Limb (tissue), 2 donors: ENCODE results near the gene ANKRD63.

Experiments used
- DNase-seq, 2 donors: peaks; one replicate each; pipeline ENCODE4 v3.0.0-alpha.2; 2016; ENCODE audit errors: extremely low spot score in 2 of 2

The ANKRD63 gene

DNA sequence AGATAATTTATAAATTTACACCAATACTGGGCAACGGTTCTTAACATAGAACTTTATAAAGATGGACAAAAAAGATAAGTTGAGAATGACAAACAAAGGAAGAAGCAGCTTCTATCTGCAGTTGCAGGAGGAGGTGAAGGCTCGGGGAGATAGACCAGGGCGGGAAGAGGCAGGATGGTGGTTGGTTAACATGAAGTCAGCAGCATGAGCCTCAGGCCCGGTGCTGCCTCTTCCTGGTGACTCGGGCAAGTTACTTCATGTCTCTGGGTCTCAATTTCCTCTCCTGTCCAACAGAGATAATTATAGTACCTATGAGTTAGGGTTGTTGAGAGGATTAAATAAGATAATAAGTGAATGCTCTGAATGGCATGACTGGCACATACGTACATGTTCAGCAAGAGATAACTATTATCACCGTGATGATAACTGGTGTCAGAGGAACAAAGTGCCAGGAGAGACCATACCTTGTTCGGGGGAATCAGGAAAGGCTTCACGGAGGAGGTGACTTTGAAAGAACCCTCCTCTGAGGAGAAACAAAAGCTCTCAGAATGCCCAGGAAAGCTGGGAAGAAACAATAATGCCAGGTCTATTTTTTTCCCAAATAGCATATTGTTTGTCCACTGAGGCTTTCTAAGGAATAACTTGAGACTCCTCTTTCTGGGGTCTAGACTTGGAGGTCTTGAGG, 39.6 kb downstream of the ANKRD63 start:
- DNase-seq: no peak

DNA sequence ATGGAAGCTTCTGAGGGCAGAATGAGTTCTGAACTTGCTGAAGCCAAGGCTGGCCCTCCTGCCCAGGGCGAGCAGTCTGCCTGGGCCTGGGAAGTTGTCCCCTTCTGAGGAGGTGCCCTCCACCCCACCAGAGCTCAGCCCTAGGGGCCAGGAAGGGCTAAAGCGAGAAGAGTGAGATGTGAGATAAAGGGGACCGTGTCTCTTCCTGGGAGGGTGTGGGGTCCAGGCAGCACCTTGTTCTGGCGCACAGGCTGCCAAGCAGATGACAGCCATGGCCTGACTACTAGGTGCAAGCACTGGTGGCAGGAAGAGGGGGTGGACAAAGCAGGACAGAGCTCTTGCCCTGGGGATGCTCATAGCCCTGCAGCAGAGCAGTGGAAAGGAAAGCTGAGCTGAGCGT, 40.3 kb downstream of the ANKRD63 start:
- no peak for DNase-seq

DNA sequence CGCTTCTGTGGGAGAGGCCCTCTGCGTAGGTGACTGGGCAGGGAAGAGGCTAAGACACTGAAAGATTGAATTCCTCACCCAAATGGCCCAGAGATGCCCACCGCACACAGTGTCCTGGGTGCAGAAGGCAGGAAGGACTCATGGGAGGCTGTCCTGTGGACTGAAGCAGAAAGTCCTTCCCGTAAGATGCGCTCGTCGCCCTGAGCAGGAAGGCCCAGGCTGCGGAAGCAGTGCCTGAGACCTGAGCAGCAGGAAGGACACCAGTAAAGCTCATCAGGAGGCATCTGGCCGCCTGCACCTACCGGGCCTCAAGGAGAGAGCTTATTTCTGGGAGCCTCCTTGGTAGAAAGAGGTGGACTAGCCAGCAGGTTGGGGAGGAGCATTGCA, 40.7 kb downstream of the ANKRD63 start:
- DNase-seq: no peak

DNA sequence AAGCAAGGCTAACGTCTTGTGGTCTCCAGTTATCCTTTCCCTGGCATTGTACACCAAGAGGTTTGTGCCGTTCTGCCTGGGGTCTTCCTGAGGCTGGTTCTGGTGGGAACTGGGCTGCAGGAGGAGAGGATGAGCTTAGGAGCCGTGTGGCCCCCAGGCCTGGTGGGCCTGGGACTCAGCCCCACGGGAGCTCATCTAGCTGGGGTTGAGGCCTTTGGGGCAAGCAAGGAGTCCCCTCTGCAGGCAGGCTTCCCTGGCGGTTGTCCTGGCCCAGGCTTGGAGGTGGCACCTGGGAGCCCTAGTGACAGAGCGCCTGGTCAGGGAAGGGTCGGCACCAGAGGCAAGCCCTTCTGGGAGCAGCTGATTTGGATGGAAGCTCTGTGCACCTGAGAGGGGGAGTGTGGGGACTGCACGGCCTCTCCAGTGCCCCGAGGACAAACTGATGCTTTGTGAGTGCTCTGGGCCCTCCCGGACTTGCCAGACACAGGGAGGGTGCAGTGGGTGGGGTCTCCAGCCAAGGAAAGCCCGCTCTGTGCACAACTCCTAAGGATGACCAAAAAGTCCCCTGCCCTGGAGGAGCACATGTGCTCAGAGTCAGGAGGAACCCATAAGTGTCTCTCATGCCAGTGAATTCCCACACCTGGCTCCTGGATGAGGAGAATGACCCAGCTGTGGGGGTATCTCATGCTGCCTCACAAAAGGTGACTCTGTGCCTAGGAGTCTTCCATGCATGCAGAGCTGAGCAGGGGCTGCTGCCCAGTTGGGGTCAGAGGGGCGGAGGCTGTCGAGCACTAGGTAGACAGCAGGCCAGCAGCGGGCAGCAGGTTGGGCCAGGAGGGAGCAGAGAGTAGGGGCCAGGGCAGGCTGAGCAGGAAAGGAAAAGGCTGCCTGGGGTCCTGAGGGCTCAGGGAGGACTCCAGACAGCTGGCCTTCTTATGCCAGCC, 41.3 kb downstream of the ANKRD63 start:
- DNase-seq: no peak

DNA sequence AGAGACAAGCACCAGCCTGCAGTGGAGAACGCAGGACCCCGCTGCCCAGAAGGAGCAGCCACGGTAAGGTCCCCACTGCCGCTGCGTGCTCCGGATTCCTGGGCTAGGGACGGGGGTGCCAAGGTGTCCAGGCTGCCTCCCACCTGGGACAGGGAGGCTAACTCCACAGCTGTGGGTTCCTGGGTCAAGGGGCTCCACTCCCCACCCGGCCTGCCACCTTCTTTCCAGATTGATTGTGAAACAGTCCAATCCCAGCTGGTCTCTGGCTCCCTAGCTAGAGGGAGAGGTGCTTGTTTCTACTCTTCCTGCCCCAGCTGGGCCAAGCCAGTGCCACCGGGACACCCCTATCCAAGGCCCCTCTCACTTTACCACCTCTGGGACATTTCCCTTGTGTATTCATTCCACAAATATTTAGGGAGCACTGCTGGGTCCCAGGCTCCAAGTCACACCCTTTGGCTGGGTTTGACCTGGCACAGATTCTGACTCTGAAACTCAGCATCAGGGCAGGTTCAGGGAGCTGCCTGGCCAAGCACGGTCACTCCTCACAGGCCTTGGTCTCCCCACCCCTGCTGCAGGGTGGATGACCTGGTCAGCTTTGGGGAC, 42.1 kb downstream of the ANKRD63 start:
- no peak for DNase-seq

DNA sequence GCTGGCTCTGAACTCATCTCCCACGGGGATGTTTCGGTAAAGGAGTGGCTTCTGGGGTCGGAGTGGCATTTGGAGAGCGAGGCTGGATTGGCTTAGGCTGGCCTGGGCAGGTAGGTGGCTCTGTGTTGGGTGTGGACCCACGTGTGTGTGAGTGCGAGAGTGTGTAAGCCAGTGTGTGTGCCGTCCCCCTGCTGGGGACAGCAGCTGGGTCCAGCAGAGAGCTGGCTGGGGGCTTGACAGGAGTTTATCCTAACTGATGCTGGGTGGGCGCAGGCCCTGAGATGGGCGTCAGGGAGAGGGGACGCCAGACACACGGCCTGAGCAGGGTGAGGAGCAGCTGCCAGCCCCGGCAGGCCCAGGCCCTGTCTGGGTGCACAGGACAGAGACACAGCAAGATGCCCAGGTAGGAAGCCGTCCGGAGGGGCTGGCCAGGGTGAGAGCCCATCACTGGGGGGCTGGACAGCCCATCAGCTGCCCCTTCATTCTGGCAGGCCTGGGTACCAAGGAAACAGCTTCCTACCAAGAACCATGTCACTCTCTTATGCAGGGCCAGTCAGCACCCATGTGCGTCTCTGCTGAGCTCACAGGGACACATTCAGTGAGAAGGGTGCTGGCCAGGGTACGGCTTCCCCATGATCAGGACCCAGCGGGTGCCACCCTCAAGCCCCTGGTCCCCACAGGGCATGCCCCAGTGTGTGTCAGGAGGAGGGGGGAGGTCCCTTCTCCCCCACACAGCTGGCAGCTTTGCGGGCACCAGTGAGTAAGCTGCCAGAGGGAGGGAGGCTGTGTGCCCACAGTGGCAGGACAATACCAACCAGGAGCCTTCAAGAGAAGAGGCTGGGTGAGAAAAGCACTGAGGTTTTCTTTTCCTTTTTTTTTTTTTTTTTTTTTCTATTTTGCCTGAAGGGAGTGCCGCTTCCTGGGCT, 42.9 kb downstream of the ANKRD63 start:
- no peak for DNase-seq

DNA sequence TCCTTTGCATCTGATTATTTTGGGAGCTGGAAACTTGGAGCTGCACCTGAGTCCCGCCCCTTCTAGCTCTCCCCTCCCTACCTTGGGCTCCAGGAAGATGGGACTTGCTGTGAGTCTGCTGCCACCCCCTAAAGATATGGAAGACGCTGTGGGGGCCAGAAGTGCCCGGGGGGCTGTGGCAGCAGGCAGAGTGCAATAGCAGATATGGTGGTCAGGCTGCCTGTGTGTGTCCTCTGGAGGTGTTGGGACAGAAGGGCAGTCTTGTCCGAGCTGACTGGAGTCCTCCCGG, 43.5 kb downstream of the ANKRD63 start:
- no peak for DNase-seq

DNA sequence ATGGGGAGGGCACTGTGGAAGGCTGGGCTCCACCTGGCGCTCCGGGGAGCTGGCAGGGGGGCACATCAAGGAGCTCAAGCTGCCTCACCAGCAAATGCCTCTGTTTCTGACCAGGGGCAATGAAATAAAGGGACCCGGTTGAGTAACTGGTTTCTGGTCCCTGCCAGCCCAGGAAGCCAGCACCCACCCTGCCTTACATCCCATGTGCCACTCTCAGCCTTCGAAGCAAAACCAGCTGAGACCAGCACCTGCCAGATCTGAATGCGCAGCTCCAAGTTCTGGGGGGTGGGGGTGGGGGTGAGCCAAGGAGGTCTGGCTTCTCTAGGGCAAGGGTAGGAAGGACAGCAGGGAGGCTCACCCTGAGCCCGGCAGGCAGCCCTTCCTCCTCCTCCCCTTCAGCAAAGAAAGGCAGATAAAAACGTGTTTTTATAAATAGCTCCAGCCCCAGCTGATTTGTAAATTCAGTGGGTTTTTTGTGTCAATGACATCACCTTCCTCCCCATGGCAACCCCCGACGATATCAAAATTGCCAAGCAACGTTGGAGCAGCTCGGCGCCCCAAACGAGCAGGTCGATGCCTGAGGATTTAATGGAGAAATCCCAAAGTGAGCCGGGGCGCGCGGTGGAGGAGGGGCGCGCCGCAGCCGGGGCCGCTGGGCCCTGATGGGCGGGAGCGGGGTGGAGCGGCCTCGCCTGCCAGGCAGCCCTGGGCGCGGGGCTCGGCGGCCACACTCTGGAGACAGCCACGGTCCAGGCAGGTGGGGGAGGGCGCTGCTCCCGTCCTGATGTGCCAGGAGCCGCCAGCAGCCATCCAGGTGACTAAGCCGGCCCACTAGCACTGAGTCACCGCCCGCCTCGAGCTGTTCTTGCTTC, 44.1 kb downstream of the ANKRD63 start, which contains the start of gene PAK6:
Gene PAK6, plus strand, starts transcription at position 532 of the 872 bp plus-strand sequence. CDS start 25,723 bp downstream, outside the sequence.
- DNase-seq: peak; percentile 18 to 74

DNA sequence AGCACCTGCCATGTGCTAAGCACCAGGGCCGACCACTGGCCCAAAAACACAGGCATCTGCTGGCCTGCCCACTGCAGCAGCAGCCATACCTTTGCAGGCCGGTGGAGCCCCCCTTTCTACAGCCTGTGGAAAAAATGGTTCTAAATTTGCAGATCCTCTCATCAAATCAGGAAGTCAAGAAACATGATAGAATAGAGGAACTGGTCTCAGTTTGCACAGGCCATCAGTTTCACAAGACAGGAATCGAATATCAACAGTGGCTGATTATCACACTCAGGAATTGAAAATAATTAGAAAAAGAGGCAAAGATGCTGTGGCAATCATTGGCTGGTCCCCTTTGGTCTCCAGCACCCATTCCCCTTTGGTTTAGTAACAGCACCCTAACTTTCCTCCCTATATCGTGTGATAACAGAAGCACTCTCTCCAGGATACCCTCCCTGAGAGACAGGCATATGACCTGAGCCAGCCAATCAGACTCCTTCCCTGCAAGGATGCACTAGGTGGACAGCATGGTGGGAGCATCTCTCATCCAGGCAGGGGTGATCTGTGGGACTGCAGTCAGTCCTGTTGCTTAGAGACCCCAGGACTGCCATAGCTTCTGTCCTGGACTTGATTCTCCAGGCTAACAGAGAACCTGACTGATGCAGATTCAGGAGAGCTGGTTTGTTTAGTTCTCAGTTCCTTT, 47.5 kb downstream of the ANKRD63 start:
- no peak for DNase-seq

DNA sequence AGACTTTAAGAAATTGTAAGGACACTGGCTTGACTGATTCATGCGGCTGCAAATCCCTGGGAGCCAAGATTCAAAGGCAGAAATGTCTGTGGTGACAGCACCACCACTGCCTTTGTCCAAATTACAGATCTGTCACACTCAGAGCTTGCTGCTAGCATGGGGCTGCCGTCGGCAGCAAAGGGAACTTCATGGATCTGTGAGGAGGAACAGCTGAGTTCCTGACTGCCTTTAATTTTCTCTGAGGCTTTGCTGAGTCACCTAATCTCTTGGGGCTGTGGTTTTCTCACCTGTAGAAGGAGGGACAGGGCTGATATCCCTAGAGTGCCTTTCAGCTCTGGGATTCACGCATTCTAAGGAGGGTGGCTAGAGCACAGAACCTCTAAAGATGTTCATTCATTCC, 48.1 kb downstream of the ANKRD63 start:
- no peak for DNase-seq

DNA sequence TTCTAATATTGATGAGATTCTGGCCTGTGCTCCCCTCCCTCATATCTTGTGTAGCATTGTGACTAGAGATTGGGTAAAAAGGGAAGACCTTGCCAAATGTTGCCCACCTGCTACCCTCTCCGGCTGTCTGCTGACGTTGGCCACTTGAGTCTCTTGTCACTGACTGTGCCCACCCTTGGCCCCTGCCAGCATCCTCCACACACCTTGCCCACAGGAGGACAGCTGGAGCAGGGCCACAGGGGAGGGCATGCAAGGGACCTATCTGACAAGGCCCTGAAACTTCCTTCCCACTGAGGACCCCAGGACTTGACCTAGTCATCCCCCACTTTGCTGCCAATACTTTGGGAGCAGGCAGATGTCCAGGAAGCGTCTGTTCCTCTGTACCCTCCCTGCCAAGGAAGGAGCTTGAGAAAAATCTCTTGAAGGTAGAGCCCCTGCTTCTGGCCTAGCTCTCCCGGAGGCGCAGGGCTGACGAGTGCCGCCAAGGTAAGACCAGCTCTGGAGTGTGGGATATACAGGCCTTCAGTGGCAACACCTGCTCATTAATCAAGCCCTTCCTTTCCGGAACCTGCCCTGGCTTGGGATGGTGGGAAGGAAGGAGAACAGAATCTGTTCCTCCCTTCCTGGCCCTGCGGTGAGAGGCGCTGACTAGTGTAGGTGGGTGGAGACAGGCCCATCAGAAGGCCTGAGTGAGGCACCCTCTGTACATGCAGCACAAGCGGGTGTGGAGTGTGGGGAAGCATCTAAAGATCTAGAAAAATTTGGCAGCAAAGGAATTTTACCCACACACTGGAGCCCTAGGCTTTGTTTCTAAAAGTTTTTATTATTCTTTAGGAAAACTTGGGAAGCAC, 48.9 kb downstream of the ANKRD63 start:
- no peak for DNase-seq

DNA sequence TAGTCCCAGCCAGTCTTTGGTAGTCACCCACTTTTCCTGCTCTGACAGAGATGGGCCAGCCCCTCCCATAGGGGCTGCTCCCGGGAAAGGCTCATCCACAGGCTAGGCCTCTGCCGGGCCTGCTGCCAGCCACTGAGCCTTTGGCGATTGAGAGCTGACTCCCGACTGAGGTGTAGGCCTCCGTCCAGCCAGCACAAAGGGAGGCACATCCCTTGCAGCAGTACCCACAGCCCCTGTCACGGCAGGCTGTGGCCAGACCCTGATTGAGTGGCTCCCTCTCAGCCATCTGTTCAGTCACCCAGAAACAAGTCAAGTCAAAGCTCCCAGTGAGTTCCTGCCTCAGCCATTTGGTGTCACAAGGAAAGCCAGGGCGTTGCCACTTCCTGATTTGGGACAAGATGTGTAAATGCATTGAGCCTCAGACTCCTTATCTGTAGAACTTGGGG, 50.2 kb downstream of the ANKRD63 start:
- no peak for DNase-seq
